Measurements from ENCODE around the gene RIPK4.
A peak's percentile ranks its signal among the peaks of the same experiment; 100 is the strongest.
"Not testable (repeated sequence)": the region's sequence is repeated elsewhere in the genome, so short reads cannot be mapped to it uniquely, and the experiment has no call there.

Gene RIPK4

DNA sequence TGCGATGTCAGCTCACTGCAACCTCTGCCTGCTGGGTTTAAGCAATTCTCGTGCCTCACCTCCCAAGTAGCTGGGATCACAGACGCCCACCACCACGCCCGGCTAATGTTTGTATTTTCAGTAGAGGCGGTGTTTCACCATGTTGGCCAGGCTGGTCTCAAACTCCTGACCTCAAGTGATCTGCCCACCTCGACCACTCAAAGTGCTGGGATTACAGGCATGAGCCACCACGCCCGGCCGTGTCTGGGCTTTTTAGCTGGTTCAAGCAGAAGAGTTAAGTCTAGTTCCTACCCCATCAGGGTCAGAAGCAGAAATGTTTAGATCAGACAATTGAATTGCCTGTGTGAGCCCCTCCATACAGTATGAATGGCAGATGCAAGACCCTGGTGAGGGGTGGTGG is 27.7 kb upstream of the RIPK4 start:
- DNase-seq, result no peak

GRCh38 chr21:41792711-41793110 is 25.9 kb upstream of the RIPK4 start:
- DNase-seq, result no peak

DNA sequence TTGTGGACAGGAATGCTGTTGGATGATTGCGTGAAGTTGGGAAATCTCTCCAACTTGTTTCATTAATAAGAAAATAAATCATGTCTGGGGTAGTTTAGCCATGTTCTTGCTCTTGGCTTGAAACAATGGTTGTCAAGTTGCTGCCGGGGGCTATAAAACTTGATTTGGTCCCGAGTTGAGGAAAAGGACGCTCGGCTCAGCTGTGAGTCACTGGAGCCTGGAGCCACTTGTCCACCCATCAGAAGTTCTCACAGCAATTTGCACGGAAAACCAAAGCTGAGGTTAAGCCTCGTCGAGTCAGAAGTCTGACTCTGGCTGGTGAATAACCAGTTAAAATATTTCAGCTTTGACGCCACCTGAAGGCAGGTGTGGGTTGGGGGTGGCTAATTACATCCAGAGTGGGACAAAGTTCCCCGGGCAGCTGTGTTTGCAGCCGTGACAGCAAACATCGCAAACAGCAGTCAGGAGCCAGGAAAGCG is 19.7 kb upstream of the RIPK4 start:
- DNase-seq, result no peak

- not testable (repeated sequence) for DNase-seq
These were observed 18.4 kb upstream of the RIPK4 start for GRCh38 chr21:41785262-41785661.

- DNase-seq, result no peak
These were observed 17.7 kb upstream of the RIPK4 start for GRCh38 chr21:41784456-41785102.

- no peak for DNase-seq
These were observed 16.8 kb upstream of the RIPK4 start for GRCh38 chr21:41783476-41784180.

DNA sequence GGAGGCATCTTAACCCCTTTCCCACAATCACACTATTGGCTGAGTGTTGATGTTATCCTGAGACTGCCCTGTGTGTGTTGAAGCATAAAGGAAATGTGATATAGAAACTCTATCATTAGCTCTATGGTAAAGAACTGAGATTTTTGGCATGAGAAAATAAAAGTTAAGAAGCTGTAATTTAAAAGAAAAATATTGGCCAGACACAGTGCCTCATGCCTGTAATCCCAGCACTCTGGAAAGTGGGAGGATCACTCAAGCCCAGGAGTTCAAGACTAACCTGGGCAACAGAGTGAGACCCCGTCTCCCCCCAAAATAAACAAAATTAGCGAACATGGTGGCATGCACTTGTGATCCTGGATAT is 14.2 kb upstream of the RIPK4 start:
- no peak for DNase-seq

DNA sequence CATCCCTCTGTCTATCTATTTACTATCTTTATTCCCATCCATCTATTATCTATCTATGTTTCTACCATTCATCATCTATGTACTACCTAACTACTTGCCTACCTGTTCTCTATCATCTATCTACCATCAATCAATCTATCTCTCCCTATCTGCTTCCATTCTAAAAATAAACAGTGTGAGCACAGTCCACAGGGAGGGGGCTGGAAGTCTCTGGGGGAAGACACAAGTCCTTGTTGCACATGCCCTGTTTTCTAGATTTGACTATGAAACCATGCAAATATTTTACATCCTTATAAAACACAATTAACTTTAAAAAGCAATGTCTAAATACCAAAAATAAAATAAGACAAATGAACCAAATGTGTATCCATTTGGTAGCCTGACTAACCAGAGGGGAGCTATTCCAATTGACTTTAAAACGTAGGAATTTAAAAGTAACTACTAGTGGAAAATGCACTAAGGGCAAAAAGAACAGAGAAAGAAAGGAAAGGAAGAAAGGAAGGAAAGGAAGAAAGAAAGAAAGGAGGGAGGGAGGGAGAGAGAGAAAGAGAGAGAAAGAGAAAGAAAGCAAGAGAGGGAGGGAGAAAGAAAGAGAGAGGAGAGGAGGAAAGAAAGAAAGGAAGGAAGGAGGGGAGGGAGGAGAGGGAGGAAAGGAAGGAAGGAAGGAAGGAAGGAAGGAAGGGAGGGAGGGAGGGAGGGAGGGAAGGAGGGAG is 13.6 kb upstream of the RIPK4 start:
- no peak for DNase-seq

DNA sequence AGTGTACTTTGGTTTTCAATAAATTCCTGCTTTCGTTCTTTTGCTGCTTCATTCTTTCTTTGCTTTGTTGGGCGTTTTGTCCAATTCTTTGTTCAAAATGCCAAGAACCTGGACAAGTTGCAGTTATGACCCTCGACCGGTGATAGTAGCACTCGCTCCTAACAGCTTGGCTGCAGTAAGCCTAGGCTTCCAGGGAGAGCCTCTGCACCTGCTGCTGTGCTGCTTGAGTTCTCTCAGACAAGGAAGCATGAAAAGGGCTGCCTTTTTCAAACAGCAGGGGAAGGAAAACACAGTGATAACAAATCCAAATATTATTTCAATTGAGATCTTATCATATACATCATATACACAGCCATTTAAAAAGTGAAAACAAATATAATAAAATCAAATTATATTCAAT is 12.8 kb upstream of the RIPK4 start:
- DNase-seq, result no peak

- no peak for DNase-seq
These were observed 12.2 kb upstream of the RIPK4 start for GRCh38 chr21:41778930-41779600.

GRCh38 chr21:41777951-41778815 is 11.3 kb upstream of the RIPK4 start:
- DNase-seq, result peak; percentile 16

DNA sequence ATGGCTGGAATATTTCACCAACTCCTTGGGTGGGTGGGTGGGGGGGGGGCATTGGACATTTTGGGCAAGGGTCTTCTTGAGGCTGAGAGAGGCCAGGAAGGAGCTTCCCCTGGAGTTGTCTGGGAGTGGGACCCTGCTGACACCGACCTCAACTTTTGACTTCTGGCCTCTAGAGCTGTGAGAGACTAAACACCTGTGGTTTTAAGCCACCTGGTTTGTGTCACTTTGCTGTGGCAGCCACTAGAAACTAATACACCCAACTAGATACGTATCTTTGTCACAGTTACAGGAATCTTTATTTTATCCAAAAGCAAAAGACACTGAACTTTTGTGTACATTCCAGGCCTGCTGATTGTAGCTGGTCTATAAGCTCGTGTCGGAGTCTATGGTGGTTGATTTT is 9.9 kb upstream of the RIPK4 start:
- no peak for DNase-seq

- DNase-seq, result no peak
These were observed 8.3 kb upstream of the RIPK4 start for GRCh38 chr21:41775149-41775472.

DNA sequence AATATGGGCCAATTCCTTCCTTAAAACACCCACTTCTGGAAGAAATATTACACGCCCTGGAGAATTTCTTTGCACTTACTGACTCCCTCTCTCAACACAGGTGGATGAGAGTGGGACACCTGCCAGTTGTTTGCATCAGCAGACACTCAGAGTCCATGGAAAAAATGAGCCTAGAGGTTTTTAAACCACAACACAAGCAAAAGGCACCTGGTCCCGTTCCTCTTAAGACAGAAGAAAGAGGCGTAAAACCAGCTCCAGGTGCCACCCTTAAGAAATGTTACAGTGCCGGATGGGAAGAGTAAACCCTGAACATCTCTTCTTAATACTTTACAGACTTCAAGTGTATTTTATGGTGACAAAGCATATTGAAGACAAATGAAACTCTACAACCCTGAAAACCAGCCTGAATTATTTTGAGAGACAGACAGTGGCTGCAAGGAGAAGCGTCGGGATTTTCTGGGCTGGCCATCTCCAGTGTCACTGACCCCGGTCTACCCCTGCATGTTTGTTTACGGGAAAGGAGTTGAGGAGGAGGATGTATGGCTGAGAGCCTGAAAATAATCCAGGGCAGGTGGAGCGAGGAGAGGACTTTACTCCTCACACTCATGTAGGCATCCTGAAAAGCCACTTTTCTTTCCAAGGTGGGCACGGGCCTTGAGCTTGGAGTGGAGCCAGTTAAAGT is 7.8 kb upstream of the RIPK4 start:
- no peak for DNase-seq

GRCh38 chr21:41772351-41773080 is 5.7 kb upstream of the RIPK4 start:
- no peak for DNase-seq

- DNase-seq, result no peak
These were observed 4.7 kb upstream of the RIPK4 start for GRCh38 chr21:41771625-41771945.

GRCh38 chr21:41770901-41771624 is 4.2 kb upstream of the RIPK4 start:
- DNase-seq, result no peak

GRCh38 chr21:41769933-41770332 is 3.1 kb upstream of the RIPK4 start:
- DNase-seq, result no peak

DNA sequence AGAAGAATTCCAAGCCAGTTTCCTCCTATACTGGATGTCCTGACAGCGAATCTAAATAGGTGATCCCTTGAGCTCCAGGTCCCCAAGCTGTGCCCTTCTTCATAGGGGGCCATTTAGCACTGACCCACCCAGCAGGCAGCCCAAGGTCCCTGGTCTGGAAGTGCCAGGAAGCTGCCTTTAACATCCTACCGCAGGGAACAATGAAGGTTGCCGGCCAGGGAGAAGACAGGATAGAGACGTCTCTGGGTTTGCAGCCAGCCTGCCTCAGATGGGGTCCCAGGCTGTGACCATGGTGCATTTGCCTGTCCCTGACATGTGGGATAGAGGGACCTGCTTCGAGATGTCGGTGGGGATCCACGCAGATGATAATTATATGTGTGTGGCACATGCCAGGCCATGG is 2.7 kb upstream of the RIPK4 start:
- no peak for DNase-seq

- DNase-seq, result no peak
These were observed 2.3 kb upstream of the RIPK4 start for GRCh38 chr21:41769111-41769510.

Data from stimulated activated CD4-positive, alpha-beta T cell treated with anti-CD3 and anti-CD28 coated beads, Interleukin-1b, Interleukin-23, amount 100 ng/mL, for 48 hours (primary cell).